Measurements from ENCODE around the gene PKLR. TPM values are rescaled to one million over a fixed set of nuclear protein-coding genes. Genes with fewer than 3 reads are reported as not detected.

The PKLR gene
- total RNA-seq, 4 donors from 2014 or later, result not detected

- Histone ChIP-seq H3K4me1 (no peaks in the 10 kb centered on the region), H3K36me3 (peaks cover 0 to 13% of the 10 kb centered on the region in 2 donors), H3K4me3 (no peak overlapping the region), H3K27ac (no peak overlapping the region), H3K9me3 (no peaks in the 10 kb centered on the region), H3K27me3 (no peaks in the 10 kb centered on the region)
- WGBS, 2 donors (ENCODE audit: low coverage in 1 of 2), result no CpG with 5 or more reads among the region's 2 CpGs
- TF ChIP-seq POLR2A (IDR thresholded peaks at IDR 0.05), result no peak
- TF ChIP-seq CTCF (IDR thresholded peaks at IDR 0.05), result no peak
- no peak for TF ChIP-seq POLR2AphosphoS5 (IDR thresholded peaks at IDR 0.05)
- TF ChIP-seq EP300 (IDR thresholded peaks at IDR 0.05), result no peak
- ATAC-seq, result no peak
These were observed 14.7 kb downstream of the PKLR start for GRCh38 chr1:155286544-155286943.

- Histone ChIP-seq H3K36me3 (peaks cover 0 to 13% of the 10 kb centered on the region in 2 donors), H3K4me1 (no peaks in the 10 kb centered on the region), H3K4me3 (no peak overlapping the region), H3K27ac (no peak overlapping the region), H3K27me3 (no peaks in the 10 kb centered on the region), H3K9me3 (no peaks in the 10 kb centered on the region)
- TF ChIP-seq EP300 (IDR thresholded peaks at IDR 0.05), result no peak
- TF ChIP-seq CTCF (IDR thresholded peaks at IDR 0.05), result no peak
- no peak for TF ChIP-seq POLR2A (IDR thresholded peaks at IDR 0.05)
- 89 to 93% methylated on average over 3 to 4 of the region's 18 CpGs for WGBS, 2 donors (ENCODE audit: low coverage in 1 of 2)
- ATAC-seq, result no peak
These were observed 15.6 kb downstream of the PKLR start for GRCh38 chr1:155285631-155286044.

GRCh38 chr1:155285063-155285462 is 16.2 kb downstream of the PKLR start:
- no peak for TF ChIP-seq CTCF (IDR thresholded peaks at IDR 0.05)
- TF ChIP-seq EP300 (IDR thresholded peaks at IDR 0.05), result no peak
- TF ChIP-seq POLR2AphosphoS5 (IDR thresholded peaks at IDR 0.05), result no peak
- TF ChIP-seq POLR2A (IDR thresholded peaks at IDR 0.05), result no peak
- no peak for ATAC-seq

GRCh38 chr1:155284476-155284875 is 16.8 kb downstream of the PKLR start:
- H3K27ac ChIP-seq, result no peak overlapping the region
- no peak overlapping the region for H3K4me3 ChIP-seq
- H3K9me3 ChIP-seq, result no peaks in the 10 kb centered on the region
- H3K4me1 ChIP-seq, result no peaks in the 10 kb centered on the region
- ATAC-seq, result no peak
- H3K36me3 ChIP-seq, result peaks cover 0 to 13% of the 10 kb centered on the region in 2 donors
- TF ChIP-seq POLR2AphosphoS5 (IDR thresholded peaks at IDR 0.05) (no peak), EP300 (IDR thresholded peaks at IDR 0.05) (no peak), CTCF (IDR thresholded peaks at IDR 0.05) (no peak), POLR2A (IDR thresholded peaks at IDR 0.05) (no peak)
- 89 to 92% methylated on average over 9 to 10 of the region's 12 CpGs for WGBS, 2 donors (ENCODE audit: low coverage in 1 of 2)
- H3K27me3 ChIP-seq, result no peaks in the 10 kb centered on the region

More at GRCh38 chr1:155285063-155285462, 16.2 kb downstream of the PKLR start:
- Histone ChIP-seq H3K4me3 (no peak overlapping the region), H3K9me3 (no peaks in the 10 kb centered on the region), H3K4me1 (no peaks in the 10 kb centered on the region), H3K27me3 (no peaks in the 10 kb centered on the region), H3K36me3 (peaks cover 0 to 13% of the 10 kb centered on the region in 2 donors), H3K27ac (no peak overlapping the region)
- 90 to 100% methylated on average over 1 to 8 of the region's 14 CpGs for WGBS, 2 donors (ENCODE audit: low coverage in 1 of 2)

GRCh38 chr1:155282488-155283091 is 18.6 kb downstream of the PKLR start:
- H3K36me3 ChIP-seq, result peaks cover 0 to 7% of the 10 kb centered on the region in 2 donors
- no peak overlapping the region for H3K27ac ChIP-seq
- H3K27me3 ChIP-seq, result no peaks in the 10 kb centered on the region
- WGBS, 2 donors (ENCODE audit: low coverage in 1 of 2), result 92 to 100% methylated on average over 4 to 5 of the region's 29 CpGs
- peaks cover 0 to 13% (median 10%) of the 10 kb centered on the region in 3 donors for H3K4me1 ChIP-seq
- H3K4me3 ChIP-seq, result no peak overlapping the region
- TF ChIP-seq POLR2AphosphoS5 (IDR thresholded peaks at IDR 0.05), result no peak
- TF ChIP-seq EP300 (IDR thresholded peaks at IDR 0.05), result no peak
- TF ChIP-seq POLR2A (IDR thresholded peaks at IDR 0.05), result no peak
- TF ChIP-seq CTCF (IDR thresholded peaks at IDR 0.05), result no peak
- no peaks in the 10 kb centered on the region for H3K9me3 ChIP-seq
- no peak for ATAC-seq
